T-helper 2 cell (primary cell): ENCODE measurements around the gene GRHPR.
"Not testable (repeated sequence)": the region's sequence is repeated elsewhere in the genome, so short reads cannot be mapped to it uniquely, and the experiment has no call there.

ENCODE experiments used
- DNase-seq, 5 experiments: peaks; one replicate each; pipeline versions ENCODE4 v3.0.0 to v3.0.0-alpha.2; 2012 to 2022

Gene GRHPR

DNA sequence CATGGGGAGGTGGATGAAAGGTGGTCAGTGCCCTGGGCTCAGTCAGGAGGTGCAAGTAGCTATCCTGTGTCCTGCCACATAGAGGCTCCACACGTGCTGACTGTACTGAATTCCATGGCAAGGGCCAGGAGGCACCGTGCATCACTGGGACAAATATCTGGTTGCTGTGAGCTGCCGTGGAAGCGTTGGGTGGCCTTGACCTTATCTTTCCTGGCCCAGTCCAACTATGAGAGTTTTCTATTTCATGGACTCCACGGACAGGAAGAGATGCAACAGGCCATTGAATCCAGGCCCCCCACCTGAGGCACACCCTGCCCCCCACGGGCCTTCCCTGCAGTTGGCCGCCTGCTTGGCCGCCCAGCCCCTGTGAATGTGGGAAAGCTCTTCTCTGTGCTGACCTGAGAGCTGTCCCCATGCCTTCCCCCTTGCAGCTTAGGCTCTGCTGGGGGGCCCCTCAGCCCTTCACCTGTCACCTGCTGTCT lies 1.7 kb downstream of the GRHPR start:
- DNase-seq, result no peak

DNA sequence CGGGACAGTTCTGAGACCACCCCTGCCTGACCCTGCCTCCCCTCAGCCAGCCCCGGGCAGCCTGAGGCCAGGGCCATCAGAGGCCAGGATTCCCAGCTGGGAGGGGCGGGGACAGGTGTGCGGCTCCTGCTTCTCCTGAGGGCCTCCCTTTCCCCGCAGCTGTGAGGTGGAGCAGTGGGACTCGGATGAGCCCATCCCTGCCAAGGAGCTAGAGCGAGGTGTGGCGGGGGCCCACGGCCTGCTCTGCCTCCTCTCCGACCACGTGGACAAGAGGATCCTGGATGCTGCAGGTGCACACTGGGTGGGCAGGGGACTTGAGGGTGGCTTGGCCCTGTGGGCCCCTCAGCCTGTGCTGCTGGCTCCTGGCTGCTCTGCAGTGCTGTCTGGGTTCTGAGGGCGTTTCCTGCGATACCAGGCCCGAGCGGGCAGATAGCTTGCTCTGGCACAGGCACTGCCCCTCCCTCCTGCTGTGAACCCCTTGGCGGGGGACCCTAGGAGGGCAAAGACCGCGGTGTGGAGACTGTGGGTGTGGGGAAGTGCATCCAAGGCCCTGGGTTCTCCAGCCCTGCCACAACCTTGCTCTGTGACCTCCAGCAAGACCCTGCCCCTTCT lies 2.3 kb downstream of the GRHPR start:
- no peak for DNase-seq

- no peak for DNase-seq
Observed at GRCh38 chr9:37425298-37425752, 2.8 kb downstream of the GRHPR start.

DNA sequence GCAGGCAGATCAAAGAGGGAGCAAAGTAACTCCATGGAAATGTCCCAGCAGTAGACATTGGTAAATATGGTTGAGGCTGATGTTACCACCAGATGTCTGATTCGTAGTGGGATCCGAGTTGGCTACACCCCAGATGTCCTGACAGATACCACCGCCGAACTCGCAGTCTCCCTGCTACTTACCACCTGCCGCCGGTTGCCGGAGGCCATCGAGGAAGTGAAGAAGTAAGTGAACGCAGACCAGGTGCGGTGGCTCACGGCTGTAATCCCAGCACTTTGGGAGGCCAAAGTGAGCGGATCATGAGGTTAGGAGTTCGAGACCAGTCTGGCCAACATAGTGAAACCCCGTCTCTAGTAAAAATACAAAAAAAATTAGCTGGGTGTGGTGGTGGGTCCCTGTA lies 3.9 kb downstream of the GRHPR start:
- DNase-seq, result not testable (repeated sequence)

- no peak for DNase-seq
Observed at GRCh38 chr9:37426846-37427245, 4.3 kb downstream of the GRHPR start.

DNA sequence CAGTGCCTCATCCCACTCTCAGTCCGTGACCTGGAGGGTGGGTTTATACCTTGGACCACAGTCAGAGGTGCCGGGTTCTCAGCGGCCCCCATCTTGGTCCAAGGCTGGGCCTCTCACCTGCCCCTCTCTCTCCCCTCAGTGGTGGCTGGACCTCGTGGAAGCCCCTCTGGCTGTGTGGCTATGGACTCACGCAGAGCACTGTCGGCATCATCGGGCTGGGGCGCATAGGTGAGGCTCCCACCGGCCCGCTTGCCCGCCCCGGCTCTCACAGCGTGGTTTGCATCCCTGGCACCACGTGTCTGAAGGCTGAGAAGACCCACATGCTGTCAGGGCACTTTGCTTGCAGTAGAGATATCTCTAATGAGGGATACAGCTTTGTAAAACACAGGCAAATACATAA lies 5.8 kb downstream of the GRHPR start:
- DNase-seq, result no peak

- no peak for DNase-seq
Observed at GRCh38 chr9:37429441-37430285, 7.2 kb downstream of the GRHPR start.

DNA sequence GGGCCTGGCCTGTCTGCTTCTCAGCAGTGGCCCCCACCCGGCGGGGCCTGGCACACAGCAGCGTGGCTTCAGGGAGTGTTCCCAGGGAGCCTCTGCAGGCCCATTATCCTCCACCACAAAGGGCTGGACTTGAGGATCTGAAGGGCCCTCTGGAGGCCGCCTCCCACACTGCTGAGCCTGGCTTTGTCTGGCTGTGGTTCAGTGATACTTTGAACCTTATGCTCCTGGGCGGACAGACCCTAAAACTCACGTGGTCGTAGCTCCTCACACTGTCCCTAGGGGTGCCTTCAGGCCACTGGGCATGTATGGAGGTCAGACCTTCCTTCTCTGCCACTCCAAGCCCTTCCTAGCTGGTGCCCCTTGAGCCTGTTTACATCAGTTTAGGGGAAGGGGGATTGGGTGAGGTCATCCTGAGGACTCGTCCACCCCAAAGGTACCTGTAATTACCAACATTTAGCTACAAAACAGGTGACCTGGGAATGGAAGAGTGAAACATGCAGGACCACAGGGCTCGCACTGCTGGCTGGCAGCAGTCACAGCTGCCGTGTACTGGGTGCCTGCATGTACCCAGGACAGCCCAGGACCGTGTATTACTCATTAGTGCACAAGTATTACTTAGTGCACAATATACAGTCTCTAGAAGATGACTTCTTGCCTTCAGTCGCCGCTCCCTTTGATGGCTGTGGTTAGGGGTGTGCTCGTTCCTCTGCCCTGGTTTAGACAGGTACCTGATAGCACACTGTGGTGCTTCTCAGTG lies 8.5 kb downstream of the GRHPR start:
- DNase-seq, result no peak

DNA sequence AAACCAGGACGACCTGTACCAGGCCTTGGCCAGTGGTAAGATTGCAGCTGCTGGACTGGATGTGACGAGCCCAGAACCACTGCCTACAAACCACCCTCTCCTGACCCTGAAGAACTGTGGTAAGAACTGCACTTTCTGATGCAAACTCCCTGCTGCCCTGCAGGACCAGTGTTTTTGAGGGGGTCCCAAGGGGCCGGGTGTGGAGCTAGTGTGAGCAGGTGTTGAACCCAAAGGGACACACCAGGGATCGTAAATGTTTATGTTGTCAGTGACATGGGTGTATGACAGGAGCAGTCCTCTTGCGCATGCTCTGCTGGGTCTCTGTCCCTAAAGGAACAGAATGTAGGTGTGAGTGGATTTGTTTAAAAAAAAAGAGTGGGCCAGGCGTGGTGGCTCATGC lies 9.5 kb downstream of the GRHPR start:
- DNase-seq, result no peak

DNA sequence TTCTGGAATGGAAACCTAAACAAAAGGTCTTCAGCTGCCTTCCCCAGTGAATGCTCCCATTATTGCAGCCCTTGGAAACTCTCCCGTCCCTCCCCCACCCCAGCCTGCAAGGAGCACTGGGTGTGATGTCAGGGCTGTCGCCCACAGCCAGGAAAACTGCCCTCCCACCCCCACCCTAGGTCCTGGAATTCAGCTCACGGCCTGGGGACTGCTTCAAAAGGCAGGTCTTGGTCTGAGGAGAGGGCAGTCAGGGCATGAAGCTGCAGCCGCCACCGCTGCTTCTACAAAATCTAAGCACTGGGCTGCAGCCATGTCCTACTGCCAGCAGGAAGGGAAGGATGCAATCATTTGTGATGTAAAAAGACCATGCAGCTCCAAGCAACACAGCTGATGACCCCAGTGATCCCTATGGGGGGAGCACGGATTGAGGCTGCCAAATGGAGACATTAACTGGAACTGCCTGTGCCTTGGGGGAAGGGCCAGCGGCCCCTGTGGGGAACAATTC lies 11.4 kb downstream of the GRHPR start:
- DNase-seq, result no peak

DNA sequence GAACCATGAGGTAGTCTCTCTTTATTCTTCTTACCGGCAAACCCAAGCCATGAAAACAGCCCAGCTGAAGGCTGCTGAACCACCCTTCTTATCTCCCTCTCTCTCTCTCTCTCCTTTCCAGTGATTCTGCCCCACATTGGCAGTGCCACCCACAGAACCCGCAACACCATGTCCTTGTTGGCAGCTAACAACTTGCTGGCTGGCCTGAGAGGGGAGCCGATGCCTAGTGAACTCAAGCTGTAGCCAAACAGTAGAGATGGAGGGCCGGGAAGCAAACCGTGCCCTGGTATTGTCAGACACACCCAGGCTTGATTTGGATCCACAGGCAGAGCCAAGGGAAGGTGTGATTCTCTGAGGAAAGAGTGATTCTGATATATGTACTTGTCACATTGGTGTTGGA lies 14.0 kb downstream of the GRHPR start:
- no peak for DNase-seq

- no peak for DNase-seq
Observed at GRCh38 chr9:37437010-37437409, 14.5 kb downstream of the GRHPR start.

- no peak for DNase-seq
Observed at GRCh38 chr9:37437621-37438020, 15.1 kb downstream of the GRHPR start.

GRCh38 chr9:37438359-37438758 lies 15.9 kb downstream of the GRHPR start:
- DNase-seq, result no peak

DNA sequence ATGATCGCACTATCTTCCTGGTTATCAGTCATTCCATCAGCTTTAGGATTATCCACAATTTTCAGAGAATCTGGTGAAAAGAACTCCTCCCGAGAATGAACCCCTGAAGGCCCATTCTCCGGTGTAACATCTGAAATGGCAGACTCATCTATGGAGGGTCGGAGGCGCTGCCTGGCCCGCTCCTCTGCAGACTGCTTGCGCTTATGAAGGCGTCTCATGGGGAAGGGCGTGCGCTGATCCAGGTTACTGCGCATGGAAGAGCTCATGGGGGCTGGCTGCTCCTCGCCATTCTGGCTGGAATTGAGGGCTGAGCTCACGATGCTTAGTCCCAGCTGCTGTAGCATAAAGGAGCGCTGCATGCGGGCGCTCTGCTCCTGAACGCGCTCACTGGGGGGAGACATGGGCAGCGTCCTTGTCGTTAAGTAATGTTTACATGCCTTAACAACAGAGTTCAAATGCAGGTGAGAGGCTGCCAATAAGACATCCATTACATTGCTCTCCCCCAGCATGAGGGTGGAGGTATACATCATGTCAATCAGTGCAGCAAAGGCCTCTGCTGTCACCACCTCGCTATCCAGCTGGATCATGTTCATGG lies 19.4 kb downstream of the GRHPR start:
- DNase-seq, result no peak

- no peak for DNase-seq
Observed at GRCh38 chr9:37442556-37442955, 20.1 kb downstream of the GRHPR start.

DNA sequence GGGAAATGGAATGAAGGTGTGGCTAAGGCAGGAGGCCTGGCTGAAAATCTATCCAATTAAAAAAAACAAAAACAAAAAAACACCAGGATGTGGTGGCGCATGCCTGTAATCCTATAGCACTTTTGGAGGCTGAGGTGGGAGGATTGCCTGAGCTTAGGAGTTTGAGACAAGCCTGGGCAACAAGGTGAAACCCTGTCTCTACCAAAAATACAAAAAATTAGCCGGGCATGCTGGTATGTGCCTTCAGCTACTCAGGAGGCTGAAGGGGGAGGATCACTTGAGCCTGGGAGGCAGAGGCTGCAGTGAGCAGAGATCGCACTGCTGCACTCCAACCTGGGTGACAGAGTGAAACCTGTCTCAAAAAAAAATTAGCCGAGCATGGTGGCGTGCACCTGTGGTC lies 21.1 kb downstream of the GRHPR start:
- DNase-seq, result no peak

DNA sequence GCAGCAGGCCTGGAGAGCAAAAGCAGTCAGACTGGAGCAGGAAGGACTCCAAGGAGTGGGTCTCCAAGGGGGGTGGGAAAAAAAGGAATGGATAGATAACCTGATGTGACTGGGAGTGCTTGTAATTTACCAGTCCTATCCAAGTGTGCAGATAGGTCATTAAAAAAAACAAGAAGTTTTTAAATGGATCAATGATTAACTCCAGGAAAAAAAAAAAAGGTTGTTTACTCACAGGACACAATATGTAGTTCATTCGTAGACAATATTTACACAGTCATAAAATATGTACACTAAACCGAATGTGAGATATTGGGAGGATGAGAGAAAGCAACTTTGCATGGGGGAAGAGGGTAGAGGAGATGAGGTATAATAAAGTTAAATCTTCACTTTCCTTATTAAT lies 22.4 kb downstream of the GRHPR start:
- no peak for DNase-seq

DNA sequence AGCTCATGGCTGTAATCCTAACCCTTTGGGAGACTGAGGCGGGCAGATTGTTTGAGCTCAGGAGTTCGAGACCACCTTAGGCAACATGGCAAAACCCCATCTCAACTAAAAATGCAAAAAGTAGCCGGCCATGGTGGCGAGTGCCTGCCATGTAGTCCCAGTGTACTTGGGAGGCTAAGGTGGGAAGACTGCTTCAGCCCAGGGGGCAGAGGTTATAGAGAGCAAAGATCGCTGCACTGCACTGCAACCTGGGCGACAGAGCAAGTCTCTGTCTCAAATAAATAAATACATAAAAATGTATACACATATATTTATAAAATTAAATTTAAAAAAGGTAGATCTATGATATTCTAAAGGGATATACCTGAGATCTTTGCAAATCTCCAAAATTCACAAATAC lies 23.3 kb downstream of the GRHPR start:
- no peak for DNase-seq

DNA sequence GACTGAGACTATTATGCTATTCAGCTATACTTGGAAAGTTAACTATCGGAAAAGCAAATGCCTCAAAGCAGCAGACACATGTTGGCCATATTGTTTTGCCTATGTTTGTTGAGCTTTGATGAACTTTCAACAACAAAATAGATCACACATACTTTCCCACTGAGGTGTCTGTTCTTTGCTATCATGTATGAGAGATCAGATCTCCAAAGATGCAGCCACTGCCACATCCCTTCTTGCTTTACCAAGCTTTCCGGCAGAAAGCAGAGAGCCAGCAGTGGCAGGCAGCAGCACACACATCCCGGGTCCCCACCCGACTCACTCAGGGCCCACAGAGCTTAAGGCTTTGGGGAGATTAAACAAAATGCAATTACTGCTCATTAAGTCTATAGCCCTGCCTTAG lies 23.9 kb downstream of the GRHPR start:
- DNase-seq, result no peak

GRCh38 chr9:37447111-37447510 lies 24.6 kb downstream of the GRHPR start:
- DNase-seq, result no peak

GRCh38 chr9:37449862-37450632 lies 27.6 kb downstream of the GRHPR start:
- no peak for DNase-seq
